ENCODE measurements around the gene UBE2O. TPM values are rescaled to one million over a fixed set of nuclear protein-coding genes. Genes with fewer than 3 reads are reported as not detected.
A peak's percentile ranks its signal among the peaks of the same experiment; 100 is the strongest.

UBE2O gene
- total RNA-seq, 4 donors from 2014 or later: 16.4 to 46.5 (median 32.4) TPM

GRCh38 chr17:76451506-76451905, 1.4 kb downstream of the UBE2O start:
- Histone ChIP-seq H3K27me3 (no peaks in the 10 kb centered on the region), H3K27ac (peak overlapping the region in 2 of 4 donors; percentile 83 to 98), H3K4me3 (peak overlapping the region in 2 of 4 donors; percentile 78 to 84), H3K4me1 (peaks cover 39% of the 10 kb centered on the region in 2 donors), H3K9me3 (no peaks in the 10 kb centered on the region), H3K36me3 (no peaks in the 10 kb centered on the region)
- intact Hi-C loops (cut with DNase I; ENCODE audit: low total_unique reads): loop anchor here (5.0 kb wide), 1 partner anchor 34 kb away; no protein-coding TSS in a partner anchor
- TF ChIP-seq CTCF (IDR thresholded peaks at IDR 0.05 in 4 of 5, conservative IDR thresholded peaks at IDR 0.05 in 1 of 5): no peak
- no peak for TF ChIP-seq POLR2A (IDR thresholded peaks at IDR 0.05)
- no peak for ATAC-seq
- no peak for DNase-seq
- in situ Hi-C loops (cut with MboI; ENCODE audit: low sequenced_read_pairs in 4 of 4): no loop called here

GRCh38 chr17:76449126-76449525, 3.8 kb downstream of the UBE2O start:
- no peak for TF ChIP-seq CTCF (IDR thresholded peaks at IDR 0.05 in 4 of 5, conservative IDR thresholded peaks at IDR 0.05 in 1 of 5)
- no peak for TF ChIP-seq POLR2A (IDR thresholded peaks at IDR 0.05)
- in situ Hi-C loops (cut with MboI; ENCODE audit: low sequenced_read_pairs in 4 of 4): no loop called here
- H3K27me3 ChIP-seq: no peaks in the 10 kb centered on the region
- intact Hi-C loops (cut with DNase I; ENCODE audit: low total_unique reads): no loop called here
- DNase-seq (no peak), ATAC-seq (no peak)
- H3K9me3 ChIP-seq: no peaks in the 10 kb centered on the region
- H3K36me3 ChIP-seq: no peaks in the 10 kb centered on the region
- peaks cover 52 to 55% of the 10 kb centered on the region in 2 donors for H3K4me1 ChIP-seq
- peak overlapping the region; percentile 61 to 72 (median 70) for H3K27ac ChIP-seq
- no peak overlapping the region for H3K4me3 ChIP-seq

GRCh38 chr17:76447931-76448652, 4.9 kb downstream of the UBE2O start:
- in situ Hi-C loops (cut with MboI; ENCODE audit: low sequenced_read_pairs in 4 of 4) (no loop called here), intact Hi-C loops (cut with DNase I; ENCODE audit: low total_unique reads) (no loop called here)
- no peak for TF ChIP-seq CTCF (IDR thresholded peaks at IDR 0.05 in 4 of 5, conservative IDR thresholded peaks at IDR 0.05 in 1 of 5)
- TF ChIP-seq POLR2A (IDR thresholded peaks at IDR 0.05): no peak
- Histone ChIP-seq H3K36me3 (no peaks in the 10 kb centered on the region), H3K9me3 (no peaks in the 10 kb centered on the region), H3K4me1 (peaks cover 52 to 55% of the 10 kb centered on the region in 2 donors), H3K27me3 (no peaks in the 10 kb centered on the region), H3K4me3 (no peak overlapping the region), H3K27ac (peak overlapping the region; percentile 61 to 72 (median 70))
- ATAC-seq (peak; percentile 36 to 55), DNase-seq (peak; percentile 42 to 52)

- H3K4me3 ChIP-seq: peak overlapping the region in 1 of 4 donors; percentile 20
- no peaks in the 10 kb centered on the region for H3K27me3 ChIP-seq
- no peaks in the 10 kb centered on the region for H3K36me3 ChIP-seq
- no peak for TF ChIP-seq CTCF (IDR thresholded peaks at IDR 0.05 in 4 of 5, conservative IDR thresholded peaks at IDR 0.05 in 1 of 5)
- TF ChIP-seq POLR2A (IDR thresholded peaks at IDR 0.05): no peak
- in situ Hi-C loops (cut with MboI; ENCODE audit: low sequenced_read_pairs in 4 of 4): no loop called here
- H3K4me1 ChIP-seq: peaks cover 46 to 49% of the 10 kb centered on the region in 2 donors
- peak in 1 of 2 donors; percentile 67 for DNase-seq
- intact Hi-C loops (cut with DNase I; ENCODE audit: low total_unique reads): no loop called here
- H3K27ac ChIP-seq: peak overlapping the region; percentile 61 to 72 (median 70)
- no peaks in the 10 kb centered on the region for H3K9me3 ChIP-seq
- peak; percentile 61 to 89 for ATAC-seq
These were observed 6.3 kb downstream of the UBE2O start for GRCh38 chr17:76446449-76447231.

Measured in gastrocnemius medialis (tissue), 4 donors.